Suprapubic skin (tissue), 3 donors: ENCODE data around the gene CPB1.

Experiments
- CTCF ChIP-seq, 2 donors: fragments of 200-600 bp in 1 of 2; fragments of 450-650 bp in 1 of 2; sonication (generic) in 1 of 2; IDR thresholded peaks; one replicate each; pipeline ENCODE4 v1.5.1; 2016 to 2019; ENCODE audit warnings: antibody characterized with exemption in 2 of 2, mild to moderate bottlenecking in 1 of 2, moderate library complexity in 1 of 2
- POLR2A ChIP-seq, 2 donors: fragments of 450-650 bp; IDR thresholded peaks; one replicate each; pipeline ENCODE4 v1.6.1; 2017; ENCODE audit warnings: antibody characterized with exemption in 2 of 2, mild to moderate bottlenecking in 2 of 2, moderate library complexity in 2 of 2

GRCh38 chr3:148852271-148852992, 24.8 kb downstream of the CPB1 start:
- no peak for TF ChIP-seq CTCF (IDR thresholded peaks at IDR 0.05)
- TF ChIP-seq POLR2A (IDR thresholded peaks at IDR 0.05), result no peak
